ENCODE results near the gene BCL2L14. TPM values are rescaled to one million over a fixed set of nuclear protein-coding genes. Genes with fewer than 3 reads are reported as not detected.

Gene BCL2L14
- total RNA-seq, 2 donors from 2014 or later, result not detected

DNA sequence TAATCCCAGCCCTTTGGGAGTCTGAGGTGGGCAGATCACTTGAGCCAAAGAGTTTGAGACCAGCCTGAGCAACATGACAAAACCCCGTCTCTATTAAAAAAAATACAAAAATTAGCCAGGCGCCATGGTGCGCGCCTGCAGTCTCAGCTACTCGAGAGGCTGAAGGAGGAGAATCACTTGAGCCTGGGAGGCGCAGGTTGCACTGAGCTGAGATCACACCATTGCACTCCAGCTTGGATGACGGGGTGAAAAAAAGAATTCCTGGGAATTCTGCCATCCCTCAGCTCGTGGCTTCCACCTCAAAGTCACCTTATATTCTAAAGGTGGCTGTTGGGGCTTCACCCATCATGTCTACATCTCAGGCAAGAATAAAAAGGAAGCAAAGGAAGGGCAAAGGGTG lies 12.9 kb downstream of the BCL2L14 start:
- no peak for DNase-seq (ENCODE audit: low spot score)
- Histone ChIP-seq H3K27me3 (no peaks in the 10 kb centered on the region), H3K4me3 (no peak overlapping the region), H3K4me1 (peaks cover 0 to 9% of the 10 kb centered on the region in 2 donors), H3K9me3 (no peaks in the 10 kb centered on the region), H3K36me3 (no peaks in the 10 kb centered on the region), H3K27ac (no peak overlapping the region)
- TF ChIP-seq, protein P1, sequence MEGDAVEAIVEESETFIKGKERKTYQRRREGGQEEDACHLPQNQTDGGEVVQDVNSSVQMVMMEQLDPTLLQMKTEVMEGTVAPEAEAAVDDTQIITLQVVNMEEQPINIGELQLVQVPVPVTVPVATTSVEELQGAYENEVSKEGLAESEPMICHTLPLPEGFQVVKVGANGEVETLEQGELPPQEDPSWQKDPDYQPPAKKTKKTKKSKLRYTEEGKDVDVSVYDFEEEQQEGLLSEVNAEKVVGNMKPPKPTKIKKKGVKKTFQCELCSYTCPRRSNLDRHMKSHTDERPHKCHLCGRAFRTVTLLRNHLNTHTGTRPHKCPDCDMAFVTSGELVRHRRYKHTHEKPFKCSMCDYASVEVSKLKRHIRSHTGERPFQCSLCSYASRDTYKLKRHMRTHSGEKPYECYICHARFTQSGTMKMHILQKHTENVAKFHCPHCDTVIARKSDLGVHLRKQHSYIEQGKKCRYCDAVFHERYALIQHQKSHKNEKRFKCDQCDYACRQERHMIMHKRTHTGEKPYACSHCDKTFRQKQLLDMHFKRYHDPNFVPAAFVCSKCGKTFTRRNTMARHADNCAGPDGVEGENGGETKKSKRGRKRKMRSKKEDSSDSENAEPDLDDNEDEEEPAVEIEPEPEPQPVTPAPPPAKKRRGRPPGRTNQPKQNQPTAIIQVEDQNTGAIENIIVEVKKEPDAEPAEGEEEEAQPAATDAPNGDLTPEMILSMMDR (IDR thresholded peaks at IDR 0.05), result no peak

DNA sequence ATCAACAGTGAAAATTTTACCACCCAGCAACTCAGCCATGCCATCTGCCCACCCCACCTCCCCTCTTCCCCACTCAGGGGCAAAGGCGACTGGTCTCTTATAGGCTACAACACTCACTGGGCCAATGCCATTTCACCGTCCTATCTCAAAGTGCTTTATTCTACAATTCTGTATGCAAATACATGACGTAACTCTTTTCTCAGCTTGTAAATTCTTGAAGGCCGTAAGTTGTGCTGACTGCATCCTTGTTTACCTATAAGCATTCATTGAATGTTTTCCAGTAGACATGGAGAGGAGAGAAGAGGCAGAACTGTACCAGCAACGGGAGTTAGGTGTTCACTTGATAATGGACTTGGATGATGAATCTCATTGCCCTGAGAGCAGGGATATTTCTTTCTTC lies 15.6 kb downstream of the BCL2L14 start:
- TF ChIP-seq, protein P1 (IDR thresholded peaks at IDR 0.05), result no peak
- peaks cover 0 to 9% of the 10 kb centered on the region in 2 donors for H3K4me1 ChIP-seq
- H3K36me3 ChIP-seq, result no peaks in the 10 kb centered on the region
- no peak overlapping the region for H3K27ac ChIP-seq
- no peaks in the 10 kb centered on the region for H3K9me3 ChIP-seq
- no peaks in the 10 kb centered on the region for H3K27me3 ChIP-seq
- H3K4me3 ChIP-seq, result no peak overlapping the region
- no peak for DNase-seq (ENCODE audit: low spot score)

GRCh38 chr12:12086973-12087692 lies 16.4 kb downstream of the BCL2L14 start:
- H3K4me1 ChIP-seq, result peaks cover 0 to 3% of the 10 kb centered on the region in 2 donors
- H3K36me3 ChIP-seq, result no peaks in the 10 kb centered on the region
- no peaks in the 10 kb centered on the region for H3K27me3 ChIP-seq
- no peaks in the 10 kb centered on the region for H3K9me3 ChIP-seq
- no peak for DNase-seq (ENCODE audit: low spot score)
- TF ChIP-seq, protein P1 (IDR thresholded peaks at IDR 0.05), result no peak
- H3K4me3 ChIP-seq, result no peak overlapping the region
- no peak overlapping the region for H3K27ac ChIP-seq

DNA sequence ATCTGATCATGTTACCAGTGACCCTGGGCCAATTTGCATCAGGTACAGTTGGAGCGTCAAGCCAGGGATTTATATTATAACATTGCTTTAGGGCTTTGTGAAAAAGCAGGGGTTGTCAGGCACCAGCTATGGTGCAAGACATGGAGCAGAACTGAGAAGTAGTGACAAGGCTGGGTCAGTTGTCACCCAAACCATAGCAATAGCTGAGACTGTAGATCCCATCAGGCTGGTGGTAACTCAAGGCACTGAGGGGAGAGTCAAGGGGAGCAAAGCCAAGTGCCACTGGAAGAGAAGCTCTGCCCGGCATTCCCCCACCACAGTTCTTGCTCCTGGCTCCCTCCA lies 16.9 kb downstream of the BCL2L14 start:
- no peak overlapping the region for H3K4me3 ChIP-seq
- no peaks in the 10 kb centered on the region for H3K4me1 ChIP-seq
- TF ChIP-seq, protein P1 (IDR thresholded peaks at IDR 0.05), result no peak
- no peaks in the 10 kb centered on the region for H3K27me3 ChIP-seq
- no peak overlapping the region for H3K27ac ChIP-seq
- DNase-seq (ENCODE audit: low spot score), result no peak
- no peaks in the 10 kb centered on the region for H3K36me3 ChIP-seq
- no peaks in the 10 kb centered on the region for H3K9me3 ChIP-seq

GRCh38 chr12:12088147-12088546 lies 17.4 kb downstream of the BCL2L14 start:
- no peak overlapping the region for H3K27ac ChIP-seq
- DNase-seq (ENCODE audit: low spot score), result no peak
- no peak overlapping the region for H3K4me3 ChIP-seq
- TF ChIP-seq, protein P1 (IDR thresholded peaks at IDR 0.05), result no peak
- H3K9me3 ChIP-seq, result no peaks in the 10 kb centered on the region
- no peaks in the 10 kb centered on the region for H3K27me3 ChIP-seq
- no peaks in the 10 kb centered on the region for H3K36me3 ChIP-seq
- no peaks in the 10 kb centered on the region for H3K4me1 ChIP-seq

GRCh38 chr12:12088761-12089160 lies 18.0 kb downstream of the BCL2L14 start:
- no peak overlapping the region for H3K4me3 ChIP-seq
- H3K9me3 ChIP-seq, result no peaks in the 10 kb centered on the region
- no peaks in the 10 kb centered on the region for H3K27me3 ChIP-seq
- H3K4me1 ChIP-seq, result no peaks in the 10 kb centered on the region
- no peak for DNase-seq (ENCODE audit: low spot score)
- H3K36me3 ChIP-seq, result no peaks in the 10 kb centered on the region
- H3K27ac ChIP-seq, result no peak overlapping the region
- TF ChIP-seq, protein P1 (IDR thresholded peaks at IDR 0.05), result no peak
